GM19468 (cell line): ENCODE data around the gene IGSF9.

ENCODE experiments used
- ATAC-seq: cut with Tn5 transposase; IDR thresholded peaks from one replicate; pipeline ENCODE4 v1.9.1; 2021; ENCODE audit warnings: mild to moderate bottlenecking, moderate library complexity, moderate number of reproducible peaks; ENCODE audit not compliant: unreplicated experiment; ENCODE audit errors: extremely low read depth

The IGSF9 gene

GRCh38 chr1:159949981-159950381 is 4.6 kb upstream of the IGSF9 start:
- no peak for ATAC-seq

- no peak for ATAC-seq
Measured at GRCh38 chr1:159949123-159949522, 3.7 kb upstream of the IGSF9 start.

GRCh38 chr1:159947942-159948341 is 2.5 kb upstream of the IGSF9 start:
- ATAC-seq: no peak

- no peak for ATAC-seq
Measured at GRCh38 chr1:159946242-159947187, 1.1 kb upstream of the IGSF9 start.

- ATAC-seq: no peak
Measured at GRCh38 chr1:159944623-159945455, 574 bp downstream of the IGSF9 start.

GRCh38 chr1:159943908-159944622 is 1.3 kb downstream of the IGSF9 start:
- no peak for ATAC-seq

- no peak for ATAC-seq
Measured at GRCh38 chr1:159943278-159943640, 2.2 kb downstream of the IGSF9 start.

- ATAC-seq: no peak
Measured at GRCh38 chr1:159942632-159943277, 2.7 kb downstream of the IGSF9 start.

GRCh38 chr1:159941591-159942560 is 3.5 kb downstream of the IGSF9 start:
- no peak for ATAC-seq

GRCh38 chr1:159941141-159941540 is 4.3 kb downstream of the IGSF9 start:
- no peak for ATAC-seq

- ATAC-seq: no peak
Measured at GRCh38 chr1:159940006-159940620, 5.3 kb downstream of the IGSF9 start.

- no peak for ATAC-seq
Measured at GRCh38 chr1:159939678-159940002, 5.8 kb downstream of the IGSF9 start.

- ATAC-seq: no peak
Measured at GRCh38 chr1:159938905-159939677, 6.3 kb downstream of the IGSF9 start.

- peak; percentile 22 for ATAC-seq
Measured at GRCh38 chr1:159938211-159938852, 7.1 kb downstream of the IGSF9 start.

GRCh38 chr1:159937054-159937750 is 8.2 kb downstream of the IGSF9 start:
- ATAC-seq: no peak

- ATAC-seq: no peak
Measured at GRCh38 chr1:159936273-159936904, 9.0 kb downstream of the IGSF9 start.
